IMR-90 (cell line): ENCODE data around the gene OR5AN1. TPM values are rescaled to one million over a fixed set of nuclear protein-coding genes. Genes with fewer than 3 reads are reported as not detected.

Source experiments
- ATAC-seq: fragments of 200-7000 bp; cut with Tn5 transposase; 2 replicates; pipeline ENCODE4 v1.9.1; 2020; ENCODE audit warnings: low read depth, mild to moderate bottlenecking, moderate library complexity
- BruUV-seq: library from RNA; stranded (reverse); fragments of 400-500 nt; replicated peaks from 2 replicates; lab custom pipeline; 2021; lab: Mats Ljungman, UMichigan
- CTCF ChIA-PET: fragments of 300-600 bp; formaldehyde crosslinking; extraction: SDS; loops from one replicate; lab custom pipeline; 2021; ENCODE audit warnings: antibody characterized with exemption; lab: Yijun Ruan, JAX
- POLR2A ChIA-PET: fragments of 300-600 bp; sonication (Branson Sonifier 250); formaldehyde crosslinking; loops from one replicate; lab custom pipeline; 2022; ENCODE audit warnings: antibody characterized with exemption; ENCODE audit not compliant: unreplicated experiment; lab: Charles Lee
- DNase-seq: peaks from one replicate; pipeline ENCODE4 v3.0.0; 2013
- H2AFZ ChIP-seq: replicated peaks from 2 replicates; pipeline ENCODE3; 2013; ENCODE audit warnings: low read length, mild to moderate bottlenecking; ENCODE audit not compliant: poor library complexity
- H2AK5ac ChIP-seq: 2 replicates; pipeline ENCODE4 v1.6.1; 2013; ENCODE audit warnings: low read depth, low read length, inconsistent platforms
- H2AK9ac ChIP-seq: replicated peaks from 2 replicates; pipeline ENCODE3; 2013; ENCODE audit warnings: mild to moderate bottlenecking, low read depth, low read length, moderate library complexity; ENCODE audit not compliant: poor library complexity
- H2BK120ac ChIP-seq: 2 replicates; pipeline ENCODE4 v1.6.1; 2013; ENCODE audit warnings: low read depth, low read length, inconsistent platforms
- H2BK15ac ChIP-seq: 3 replicates; pipeline ENCODE4 v1.6.1; 2013; ENCODE audit warnings: low read depth, low read length, inconsistent platforms
- H2BK20ac ChIP-seq: 2 replicates; pipeline ENCODE4 v1.6.1; 2013; ENCODE audit warnings: low read depth, mild to moderate bottlenecking, inconsistent platforms, low read length, moderate library complexity
- H2BK5ac ChIP-seq: 2 replicates; pipeline ENCODE4 v1.6.1; 2013; ENCODE audit warnings: mild to moderate bottlenecking, low read depth, low read length, inconsistent platforms; ENCODE audit not compliant: poor library complexity, severe bottlenecking
- H3K14ac ChIP-seq: replicated peaks from 2 replicates; pipeline ENCODE4 v1.6.1; 2013; ENCODE audit warnings: low read depth, low read length, inconsistent platforms
- H3K18ac ChIP-seq: 2 replicates; pipeline ENCODE4 v1.6.1; 2013; ENCODE audit warnings: low read depth, low read length, control low read depth
- H3K23ac ChIP-seq: 2 replicates; pipeline ENCODE4 v1.6.1; 2013; ENCODE audit warnings: low read depth, low read length, inconsistent platforms
- H3K27ac ChIP-seq: 2 replicates; pipeline ENCODE4 v1.5.1; 2013; ENCODE audit warnings: mild to moderate bottlenecking, control low read depth, low read length; ENCODE audit not compliant: insufficient read depth
- H3K27me3 ChIP-seq: 2 replicates; pipeline ENCODE4 v1.6.1; 2013; ENCODE audit warnings: low read length; ENCODE audit not compliant: control insufficient read depth, insufficient read depth
- H3K36me3 ChIP-seq: 2 replicates; pipeline ENCODE4 v1.6.1; 2013; ENCODE audit warnings: low read length, mixed read lengths; ENCODE audit not compliant: control insufficient read depth, insufficient read depth
- H3K4ac ChIP-seq: 2 replicates; pipeline ENCODE4 v1.6.1; 2013; ENCODE audit warnings: low read depth, low read length, inconsistent platforms
- H3K4me1 ChIP-seq: 2 replicates; pipeline ENCODE4 v1.6.1; 2013; ENCODE audit warnings: low read length, mixed read lengths; ENCODE audit not compliant: control insufficient read depth, insufficient read depth
- H3K4me2 ChIP-seq: 2 replicates; pipeline ENCODE4 v1.6.1; 2013; ENCODE audit warnings: low read depth, mild to moderate bottlenecking, control low read depth, low read length, moderate library complexity
- H3K4me3 ChIP-seq: 2 replicates; pipeline ENCODE4 v1.5.1; 2013; ENCODE audit warnings: low read depth, mild to moderate bottlenecking, control low read depth, low read length, moderate library complexity; ENCODE audit not compliant: insufficient read depth
- H3K56ac ChIP-seq: 2 replicates; pipeline ENCODE4 v1.6.1; 2013; ENCODE audit warnings: low read length, inconsistent platforms; ENCODE audit not compliant: insufficient read depth; ENCODE audit errors: extremely low read depth
- H3K79me1 ChIP-seq, 2 experiments: 2 replicates each; pipeline ENCODE4 v1.6.1; 2013; ENCODE audit warnings: low read length in 2 of 2, inconsistent platforms in 1 of 2, low read depth in 1 of 2
- H3K9ac ChIP-seq: 2 replicates; pipeline ENCODE4 v1.6.1; 2013; ENCODE audit warnings: low read depth, low read length, control low read depth
- H3K9me1 ChIP-seq: 2 replicates; pipeline ENCODE4 v1.6.1; 2013; ENCODE audit warnings: low read length, inconsistent platforms; ENCODE audit not compliant: insufficient read depth
- H3K9me3 ChIP-seq: 2 replicates; pipeline ENCODE4 v1.6.1; 2013; ENCODE audit warnings: low read length; ENCODE audit not compliant: control insufficient read depth, insufficient read depth
- H4K20me1 ChIP-seq: 2 replicates; pipeline ENCODE4 v1.6.1; 2013; ENCODE audit warnings: low read length, inconsistent platforms; ENCODE audit not compliant: insufficient read depth
- H4K5ac ChIP-seq: 2 replicates; pipeline ENCODE4 v1.6.1; 2013; ENCODE audit warnings: mild to moderate bottlenecking, low read depth, low read length, control low read depth
- H4K8ac ChIP-seq, 2 experiments: 2 replicates each; pipeline ENCODE4 v1.6.1; 2013; ENCODE audit warnings: low read depth in 2 of 2, low read length in 2 of 2, control low read depth in 1 of 2, inconsistent platforms in 1 of 2
- H4K91ac ChIP-seq: 2 replicates; pipeline ENCODE4 v1.6.1; 2013; ENCODE audit warnings: low read depth, low read length, inconsistent platforms; ENCODE audit not compliant: insufficient read depth
- MAFK ChIP-seq: IDR thresholded peaks from 2 replicates; pipeline ENCODE4 v1.6.1; 2012; ENCODE audit warnings: low read depth, low read length, improper control_type of control experiment
- MAZ ChIP-seq: IDR thresholded peaks from 2 replicates; pipeline ENCODE4 v1.6.1; 2012; ENCODE audit warnings: low read depth, mild to moderate bottlenecking, low read length, improper control_type of control experiment, moderate library complexity, borderline replicate concordance
- NFE2L2 ChIP-seq: fragments of 150-350 bp; IDR thresholded peaks from 2 replicates; pipeline ENCODE4 v1.6.1; 2016; ENCODE audit warnings: low read depth, mild to moderate bottlenecking, low read length
- RFX5 ChIP-seq: IDR thresholded peaks from 2 replicates; pipeline ENCODE4 v1.8.0; 2012; ENCODE audit warnings: low read depth, mild to moderate bottlenecking, low read length, moderate library complexity
- SMC3 ChIP-seq: fragments of 150-350 bp; IDR thresholded peaks from 2 replicates; pipeline ENCODE4 v1.6.1; 2016; ENCODE audit warnings: low read depth, mild to moderate bottlenecking, antibody characterized with exemption, low read length, moderate library complexity
- WGBS, 2 experiments: methylation state at CpG; one replicate each; pipeline versions ENCODE4 v1.1.5 to v1.1.7; 2013; ENCODE audit warnings: missing lambda C conversion rate in 2 of 2; ENCODE audit not compliant: insufficient read length in 1 of 2; ENCODE audit errors: extremely low coverage in 2 of 2; 5-methylcytosine and 5-hydroxymethylcytosine counted together
- dilution Hi-C: fragments of 300-500 bp; cut with HindIII; formaldehyde crosslinking; loops from one replicate; pipeline ENCODE4 v1.14.3; 2018; ENCODE audit warnings: low sequenced_read_pairs; ENCODE audit not compliant: unreplicated experiment
- in situ Hi-C: fragments of 300-500 bp; cut with MboI; formaldehyde crosslinking; loops from 3 replicates; pipeline ENCODE4 v1.14.3; 2019; ENCODE audit warnings: low sequenced_read_pairs, inconsistent platforms, mixed read lengths
- intact Hi-C: fragments of 100-400 bp; cut with micrococcal nuclease; formaldehyde crosslinking; loops from 2 replicates; pipeline ENCODE4 v1.10.0; 2022
- polyA plus RNA-seq, 3 experiments: library from polyadenylated mRNA; depleted of rRNA; stranded (reverse); fragments of >200 nt; gene quantifications; 2 replicates each; pipeline ENCODE4 v1.2.3, GENCODE V29; 2012; ENCODE audit warnings: low replicate concordance in 1 of 3
- total RNA-seq: library from RNA; depleted of rRNA; stranded (reverse); fragments of >200 nt; gene quantifications from 2 replicates; pipeline ENCODE4 v1.2.3, GENCODE V29; 2012
- TF ChIP-seq, protein P1 (sequence below): conservative IDR thresholded peaks from 2 replicates; pipeline ENCODE4 v1.5.1; 2012; ENCODE audit warnings: mild to moderate bottlenecking, low read depth, low read length, improper control_type of control experiment
- TF ChIP-seq, protein P2 (sequence below): fragments of 150-350 bp; IDR thresholded peaks from 2 replicates; pipeline ENCODE4 v1.6.1; 2017; ENCODE audit warnings: mild to moderate bottlenecking, antibody characterized with exemption, low read length, low read depth

OR5AN1 gene
- total and polyA plus RNA-seq, 2 of the 4 experiments (the other 2 are of a cell fraction) = not detected

DNA sequence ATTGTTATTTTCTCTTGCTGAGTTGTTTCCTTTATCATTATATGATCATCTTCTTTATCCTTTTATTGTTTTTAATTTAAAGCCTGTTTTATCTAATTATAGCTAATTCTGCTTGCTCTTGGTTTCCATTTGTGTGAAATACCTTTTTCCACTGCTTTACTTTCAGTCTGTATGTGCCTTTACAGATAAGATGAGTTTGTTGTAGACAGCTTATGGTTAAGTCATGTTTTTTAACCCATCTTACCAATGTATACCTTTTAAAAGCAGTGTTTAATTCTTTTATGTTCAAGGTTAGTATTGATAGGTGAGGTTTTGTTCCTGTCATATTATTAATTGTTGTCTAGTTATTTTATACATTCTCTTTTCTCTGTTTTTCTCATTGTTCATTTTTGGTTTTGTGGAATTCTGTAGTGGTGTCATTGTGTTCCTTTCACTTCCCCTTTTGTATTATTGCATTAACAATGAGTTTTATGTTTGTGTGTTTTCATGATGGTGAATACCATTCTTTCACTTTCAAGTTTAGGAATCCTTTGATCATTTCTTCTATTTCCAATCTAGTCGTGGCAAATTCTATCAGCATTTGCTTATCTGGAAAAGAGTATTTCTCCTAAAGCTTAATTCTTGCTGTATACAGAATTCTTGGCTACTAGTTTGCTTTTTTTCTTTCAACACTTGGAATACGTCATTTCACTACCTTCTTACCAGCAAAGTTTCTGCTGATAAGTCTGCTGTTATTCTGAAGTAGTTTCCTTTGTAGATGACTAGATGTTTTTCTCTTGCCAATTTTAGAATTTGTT lies 21.8 kb downstream of the OR5AN1 start:
- Histone ChIP-seq H2BK15ac (no peak overlapping the region), H2BK120ac (no peak overlapping the region), H4K5ac (no peak overlapping the region), H3K18ac (no peak overlapping the region), H4K20me1 (no peaks in the 10 kb centered on the region), H3K4me1 (no peaks in the 10 kb centered on the region), H3K27ac (no peak overlapping the region), H4K8ac (no peak overlapping the region), H3K23ac (no peak overlapping the region), H3K9ac (no peak overlapping the region), H3K4me2 (no peak overlapping the region), H2AK5ac (no peak overlapping the region), H3K4ac (no peak overlapping the region), H3K36me3 (no peaks in the 10 kb centered on the region), H3K4me3 (no peak overlapping the region), H4K91ac (no peak overlapping the region), H3K9me1 (no peaks in the 10 kb centered on the region), H2AK9ac (no peak overlapping the region), H3K27me3 (no peaks in the 10 kb centered on the region), H3K56ac (no peak overlapping the region), H3K79me1 (no peaks in the 10 kb centered on the region), H2BK20ac (no peak overlapping the region), H3K14ac (no peak overlapping the region), H3K9me3 (no peaks in the 10 kb centered on the region), H2BK5ac (no peak overlapping the region), H2AFZ (no peak overlapping the region)
- no CpG with 5 or more reads among the region's 2 CpGs for WGBS, 2 experiments
- intact Hi-C loops = no loop called here
- TF ChIP-seq, protein P1, sequence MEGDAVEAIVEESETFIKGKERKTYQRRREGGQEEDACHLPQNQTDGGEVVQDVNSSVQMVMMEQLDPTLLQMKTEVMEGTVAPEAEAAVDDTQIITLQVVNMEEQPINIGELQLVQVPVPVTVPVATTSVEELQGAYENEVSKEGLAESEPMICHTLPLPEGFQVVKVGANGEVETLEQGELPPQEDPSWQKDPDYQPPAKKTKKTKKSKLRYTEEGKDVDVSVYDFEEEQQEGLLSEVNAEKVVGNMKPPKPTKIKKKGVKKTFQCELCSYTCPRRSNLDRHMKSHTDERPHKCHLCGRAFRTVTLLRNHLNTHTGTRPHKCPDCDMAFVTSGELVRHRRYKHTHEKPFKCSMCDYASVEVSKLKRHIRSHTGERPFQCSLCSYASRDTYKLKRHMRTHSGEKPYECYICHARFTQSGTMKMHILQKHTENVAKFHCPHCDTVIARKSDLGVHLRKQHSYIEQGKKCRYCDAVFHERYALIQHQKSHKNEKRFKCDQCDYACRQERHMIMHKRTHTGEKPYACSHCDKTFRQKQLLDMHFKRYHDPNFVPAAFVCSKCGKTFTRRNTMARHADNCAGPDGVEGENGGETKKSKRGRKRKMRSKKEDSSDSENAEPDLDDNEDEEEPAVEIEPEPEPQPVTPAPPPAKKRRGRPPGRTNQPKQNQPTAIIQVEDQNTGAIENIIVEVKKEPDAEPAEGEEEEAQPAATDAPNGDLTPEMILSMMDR = no peak
- TF ChIP-seq NFE2L2 (no peak), RFX5 (no peak), MAZ (no peak), SMC3 (no peak), MAFK (no peak)
- TF ChIP-seq, protein P2, sequence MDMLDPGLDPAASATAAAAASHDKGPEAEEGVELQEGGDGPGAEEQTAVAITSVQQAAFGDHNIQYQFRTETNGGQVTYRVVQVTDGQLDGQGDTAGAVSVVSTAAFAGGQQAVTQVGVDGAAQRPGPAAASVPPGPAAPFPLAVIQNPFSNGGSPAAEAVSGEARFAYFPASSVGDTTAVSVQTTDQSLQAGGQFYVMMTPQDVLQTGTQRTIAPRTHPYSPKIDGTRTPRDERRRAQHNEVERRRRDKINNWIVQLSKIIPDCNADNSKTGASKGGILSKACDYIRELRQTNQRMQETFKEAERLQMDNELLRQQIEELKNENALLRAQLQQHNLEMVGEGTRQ = no peak
- BruUV-seq = no TSS peak
- no peak for ATAC-seq
- in situ Hi-C loops = no loop called here
- DNase-seq = no peak
- dilution Hi-C loops = no loop called here
- ChIA-PET POLR2A (no interaction called here), CTCF (no interaction called here)
